ENCODE results near the gene CDH18. TPM values are rescaled to one million over a fixed set of nuclear protein-coding genes. Genes with fewer than 3 reads are reported as not detected.

The CDH18 gene
- total RNA-seq, 1 donor from 2014 or later, result not detected

DNA sequence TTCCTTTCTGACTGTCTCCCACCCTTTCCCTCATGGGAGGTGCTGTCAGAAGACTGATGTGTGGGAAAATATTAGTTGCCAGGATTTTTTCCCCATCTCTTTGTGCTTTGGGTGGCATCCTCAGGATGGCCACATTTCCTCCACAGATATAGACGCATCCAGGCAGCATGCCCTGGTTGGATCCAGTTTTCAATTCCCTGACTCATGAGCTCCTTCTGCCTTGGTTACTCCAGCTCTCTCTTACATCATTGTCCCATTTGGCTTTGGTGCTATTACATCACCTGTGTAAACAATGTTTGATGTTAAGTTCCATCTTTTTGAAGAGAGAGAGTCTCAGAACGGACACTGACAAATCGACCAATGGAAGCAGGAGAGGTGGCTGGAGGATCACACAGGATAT, 302.5 kb downstream of the CDH18 start:
- ATAC-seq (no peak), DNase-seq (no peak)
- no peaks in the 10 kb centered on the region for H3K27me3 ChIP-seq (ENCODE audit: low read depth)
- H3K4me1 ChIP-seq, result no peaks in the 10 kb centered on the region
- no peak overlapping the region for H3K4me3 ChIP-seq
- H3K36me3 ChIP-seq, result no peaks in the 10 kb centered on the region
- no peak overlapping the region for H3K27ac ChIP-seq
- no peaks in the 10 kb centered on the region for H3K9me3 ChIP-seq
- intact Hi-C loops (cut with DNase I), result no loop called here
- TF ChIP-seq, protein P1, sequence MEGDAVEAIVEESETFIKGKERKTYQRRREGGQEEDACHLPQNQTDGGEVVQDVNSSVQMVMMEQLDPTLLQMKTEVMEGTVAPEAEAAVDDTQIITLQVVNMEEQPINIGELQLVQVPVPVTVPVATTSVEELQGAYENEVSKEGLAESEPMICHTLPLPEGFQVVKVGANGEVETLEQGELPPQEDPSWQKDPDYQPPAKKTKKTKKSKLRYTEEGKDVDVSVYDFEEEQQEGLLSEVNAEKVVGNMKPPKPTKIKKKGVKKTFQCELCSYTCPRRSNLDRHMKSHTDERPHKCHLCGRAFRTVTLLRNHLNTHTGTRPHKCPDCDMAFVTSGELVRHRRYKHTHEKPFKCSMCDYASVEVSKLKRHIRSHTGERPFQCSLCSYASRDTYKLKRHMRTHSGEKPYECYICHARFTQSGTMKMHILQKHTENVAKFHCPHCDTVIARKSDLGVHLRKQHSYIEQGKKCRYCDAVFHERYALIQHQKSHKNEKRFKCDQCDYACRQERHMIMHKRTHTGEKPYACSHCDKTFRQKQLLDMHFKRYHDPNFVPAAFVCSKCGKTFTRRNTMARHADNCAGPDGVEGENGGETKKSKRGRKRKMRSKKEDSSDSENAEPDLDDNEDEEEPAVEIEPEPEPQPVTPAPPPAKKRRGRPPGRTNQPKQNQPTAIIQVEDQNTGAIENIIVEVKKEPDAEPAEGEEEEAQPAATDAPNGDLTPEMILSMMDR (IDR thresholded peaks at IDR 0.05), result no peak

DNA sequence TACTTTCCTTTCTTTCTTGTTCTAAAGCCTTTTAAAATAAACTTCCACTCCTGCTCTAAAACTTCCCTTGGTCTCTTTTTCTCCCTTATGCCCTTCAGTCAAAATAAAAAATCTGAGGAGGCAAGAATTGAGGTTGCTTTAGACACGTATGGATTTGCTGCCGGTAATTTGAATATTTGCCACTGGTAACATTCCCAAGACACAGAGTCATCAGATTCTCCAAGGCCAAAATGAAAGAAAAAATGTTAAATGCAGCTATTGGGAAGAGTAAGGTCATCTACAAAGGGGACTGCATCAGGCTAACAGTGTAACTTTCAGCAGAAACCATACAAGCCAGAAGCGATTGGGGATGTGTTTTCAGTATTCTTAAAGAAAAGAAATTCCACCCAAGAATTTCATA, 311.1 kb downstream of the CDH18 start:
- no peak overlapping the region for H3K27ac ChIP-seq
- no peaks in the 10 kb centered on the region for H3K9me3 ChIP-seq
- H3K27me3 ChIP-seq (ENCODE audit: low read depth), result no peaks in the 10 kb centered on the region
- no peak for DNase-seq
- intact Hi-C loops (cut with DNase I), result no loop called here
- TF ChIP-seq, protein P1 (IDR thresholded peaks at IDR 0.05), result no peak
- ATAC-seq, result no peak
- no peaks in the 10 kb centered on the region for H3K36me3 ChIP-seq
- no peak overlapping the region for H3K4me3 ChIP-seq
- H3K4me1 ChIP-seq, result no peaks in the 10 kb centered on the region

DNA sequence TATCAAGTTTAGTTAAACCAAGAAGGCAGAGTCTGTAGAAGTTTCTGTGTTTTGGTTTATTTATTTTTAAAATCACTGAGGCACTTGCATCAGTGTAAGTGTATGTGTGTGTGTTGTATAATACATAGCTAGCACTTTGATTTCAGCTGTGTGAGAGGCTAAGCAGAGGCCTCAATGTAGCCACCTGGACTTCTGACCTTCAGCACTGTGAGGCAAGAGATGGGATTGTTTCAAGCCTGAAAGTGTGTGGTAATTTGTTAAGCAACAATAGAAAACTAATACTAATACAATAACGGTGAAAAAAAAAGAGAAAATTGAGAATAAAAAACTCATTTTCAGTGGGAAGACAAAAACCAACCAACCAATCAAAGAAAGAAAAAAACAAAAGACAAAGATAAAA, 327.3 kb downstream of the CDH18 start:
- Histone ChIP-seq H3K4me3 (no peak overlapping the region), H3K4me1 (no peaks in the 10 kb centered on the region), H3K27ac (no peak overlapping the region), H3K27me3 (ENCODE audit: low read depth) (no peaks in the 10 kb centered on the region), H3K9me3 (no peaks in the 10 kb centered on the region), H3K36me3 (no peaks in the 10 kb centered on the region)
- DNase-seq (no peak), ATAC-seq (no peak)
- TF ChIP-seq, protein P1 (IDR thresholded peaks at IDR 0.05), result no peak
- intact Hi-C loops (cut with DNase I), result no loop called here

DNA sequence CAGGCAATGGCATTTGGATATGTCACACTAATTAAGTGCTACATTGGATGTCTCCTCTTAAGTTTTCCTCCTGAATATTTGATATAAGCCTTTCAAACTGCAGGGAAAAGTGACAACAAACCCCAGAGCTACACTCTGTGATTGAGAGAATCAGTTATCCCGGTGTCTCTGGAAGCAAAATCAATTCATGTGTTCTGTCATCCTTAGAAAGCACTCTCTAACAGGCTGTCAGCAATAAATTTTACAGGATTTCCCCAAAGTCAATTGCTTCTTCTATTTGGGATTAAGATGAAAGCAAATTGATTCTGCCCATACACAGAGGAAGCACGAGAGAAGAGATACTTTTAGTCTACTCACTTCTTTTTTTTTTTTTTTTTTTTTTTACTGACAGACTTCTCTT, 332.4 kb downstream of the CDH18 start:
- no peaks in the 10 kb centered on the region for H3K9me3 ChIP-seq
- TF ChIP-seq, protein P1 (IDR thresholded peaks at IDR 0.05), result no peak
- intact Hi-C loops (cut with DNase I), result no loop called here
- H3K4me3 ChIP-seq, result no peak overlapping the region
- no peak overlapping the region for H3K27ac ChIP-seq
- ATAC-seq (no peak), DNase-seq (no peak)
- no peaks in the 10 kb centered on the region for H3K4me1 ChIP-seq
- H3K27me3 ChIP-seq (ENCODE audit: low read depth), result no peaks in the 10 kb centered on the region
- H3K36me3 ChIP-seq, result no peaks in the 10 kb centered on the region

DNA sequence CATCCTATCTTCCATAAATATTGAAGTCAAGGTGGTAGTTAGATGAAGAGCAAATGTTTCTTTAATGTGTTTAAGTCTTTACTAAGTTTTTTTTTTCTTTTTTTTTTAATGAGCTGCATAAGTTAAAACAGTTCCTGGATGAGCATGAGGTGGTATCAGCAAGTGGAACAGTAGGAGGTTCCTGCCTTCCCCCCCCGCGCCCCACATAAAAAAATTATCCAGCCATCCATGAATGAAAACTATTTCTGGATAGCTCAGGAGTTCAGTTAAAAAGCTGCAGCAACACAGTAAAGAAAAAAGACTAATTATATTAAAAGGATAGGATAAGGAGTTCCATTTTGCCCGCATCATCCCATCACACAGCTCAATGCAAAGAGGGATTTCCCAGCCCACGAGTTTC, 349.5 kb downstream of the CDH18 start:
- no peaks in the 10 kb centered on the region for H3K9me3 ChIP-seq
- TF ChIP-seq, protein P1 (IDR thresholded peaks at IDR 0.05), result no peak
- DNase-seq (no peak), ATAC-seq (no peak)
- no peaks in the 10 kb centered on the region for H3K36me3 ChIP-seq
- intact Hi-C loops (cut with DNase I), result no loop called here
- no peak overlapping the region for H3K27ac ChIP-seq
- no peaks in the 10 kb centered on the region for H3K27me3 ChIP-seq (ENCODE audit: low read depth)
- H3K4me1 ChIP-seq, result no peaks in the 10 kb centered on the region
- no peak overlapping the region for H3K4me3 ChIP-seq

DNA sequence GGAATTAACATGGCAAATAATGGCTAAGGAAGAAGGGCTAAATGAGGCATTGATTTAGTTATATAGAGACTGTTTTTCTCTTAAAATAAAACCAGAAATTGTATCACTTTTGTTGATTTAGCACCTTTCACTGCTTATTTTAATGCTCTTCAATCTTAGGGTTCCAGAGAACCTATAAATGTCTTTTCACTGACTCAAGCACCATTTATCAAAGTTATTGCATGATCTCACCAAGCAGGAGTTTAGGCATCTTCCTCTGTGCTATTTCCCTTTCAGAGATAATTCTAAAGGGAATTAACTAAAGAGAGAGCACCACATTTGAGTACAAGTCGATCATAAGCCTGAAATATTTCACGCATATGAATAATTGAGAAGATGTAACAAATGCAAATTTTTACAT, 357.1 kb downstream of the CDH18 start:
- TF ChIP-seq, protein P1 (IDR thresholded peaks at IDR 0.05), result no peak
- H3K9me3 ChIP-seq, result no peaks in the 10 kb centered on the region
- no peak for ATAC-seq
- no peak overlapping the region for H3K4me3 ChIP-seq
- intact Hi-C loops (cut with DNase I), result no loop called here
- no peaks in the 10 kb centered on the region for H3K36me3 ChIP-seq
- no peaks in the 10 kb centered on the region for H3K4me1 ChIP-seq
- H3K27ac ChIP-seq, result no peak overlapping the region
- no peak for DNase-seq
- no peaks in the 10 kb centered on the region for H3K27me3 ChIP-seq (ENCODE audit: low read depth)
